Measurements from ENCODE around the gene ELK1. TPM values are rescaled to one million over a fixed set of nuclear protein-coding genes. Genes with fewer than 3 reads are reported as not detected.

Gene ELK1
- polyA plus RNA-seq, 1 donor from 2014 or later: 21.2 TPM

GRCh38 chrX:47593522-47593921 is 56.8 kb downstream of the ELK1 start:
- Histone ChIP-seq H3F3A (ENCODE audit: insufficient read depth, low read length, poor library complexity, severe bottlenecking) (no peaks in the 10 kb centered on the region), H3K4me3 (ENCODE audit: low read length) (no peak overlapping the region), H3K27me3 (ENCODE audit: insufficient read depth, low read depth, low read length) (no peaks in the 10 kb centered on the region), H3K4me2 (ENCODE audit: low read length) (no peak overlapping the region), H3K79me2 (replicated peaks; ENCODE audit: insufficient read depth, low read length) (no peaks in the 10 kb centered on the region), H4K20me1 (ENCODE audit: insufficient read depth) (no peaks in the 10 kb centered on the region), H3K36me3 (ENCODE audit: insufficient read depth, low read length) (no peaks in the 10 kb centered on the region), H3K9me3 (ENCODE audit: low read length) (no peaks in the 10 kb centered on the region), H2AFZ (ENCODE audit: low read depth, low read length) (no peak overlapping the region), H3K9ac (ENCODE audit: low read length) (no peak overlapping the region), H3K9me2 (ENCODE audit: insufficient read depth, low read length) (no peaks in the 10 kb centered on the region), H3K27ac (ENCODE audit: low read length) (no peak overlapping the region)
- TF ChIP-seq CTCF (IDR thresholded peaks at IDR 0.05; ENCODE audit: poor library complexity, severe bottlenecking): no peak
- TF ChIP-seq TAF1 (IDR thresholded peaks at IDR 0.05; ENCODE audit: low read depth): no peak
- no peak for TF ChIP-seq RAD21 (conservative IDR thresholded peaks at IDR 0.05)
- TF ChIP-seq EZH2 (IDR thresholded peaks at IDR 0.05; ENCODE audit: borderline replicate concordance, insufficient read depth, low read length, poor library complexity, severe bottlenecking): no peak
- no peak for TF ChIP-seq POLR2AphosphoS5 (IDR thresholded peaks at IDR 0.05)
- TF ChIP-seq MXI1 (conservative IDR thresholded peaks at IDR 0.05; ENCODE audit: poor library complexity, severe bottlenecking): no peak
- TF ChIP-seq SMC3 (conservative IDR thresholded peaks at IDR 0.05; ENCODE audit: poor library complexity): no peak
- no peak for TF ChIP-seq REST (IDR thresholded peaks at IDR 0.05; ENCODE audit: borderline replicate concordance)
- TF ChIP-seq EP300 (conservative IDR thresholded peaks at IDR 0.05; ENCODE audit: poor library complexity, severe bottlenecking): no peak

- no peaks in the 10 kb centered on the region for H3K36me3 ChIP-seq (ENCODE audit: insufficient read depth, low read length)
These were observed 59.4 kb downstream of the ELK1 start for GRCh38 chrX:47590984-47591383.

More at GRCh38 chrX:47590984-47591383, 59.4 kb downstream of the ELK1 start:
- Histone ChIP-seq H3K27me3 (ENCODE audit: insufficient read depth, low read depth, low read length) (no peaks in the 10 kb centered on the region), H3F3A (ENCODE audit: insufficient read depth, low read length, poor library complexity, severe bottlenecking) (no peaks in the 10 kb centered on the region), H3K79me2 (replicated peaks; ENCODE audit: insufficient read depth, low read length) (no peaks in the 10 kb centered on the region), H3K9ac (ENCODE audit: low read length) (no peak overlapping the region), H3K4me2 (ENCODE audit: low read length) (no peak overlapping the region), H3K4me3 (ENCODE audit: low read length) (no peak overlapping the region), H3K27ac (ENCODE audit: low read length) (no peak overlapping the region), H4K20me1 (ENCODE audit: insufficient read depth) (no peaks in the 10 kb centered on the region), H3K9me2 (ENCODE audit: insufficient read depth, low read length) (no peaks in the 10 kb centered on the region), H2AFZ (ENCODE audit: low read depth, low read length) (no peak overlapping the region), H3K9me3 (ENCODE audit: low read length) (no peaks in the 10 kb centered on the region)
- TF ChIP-seq POLR2AphosphoS5 (IDR thresholded peaks at IDR 0.05) (no peak), TAF1 (IDR thresholded peaks at IDR 0.05; ENCODE audit: low read depth) (no peak), SMC3 (conservative IDR thresholded peaks at IDR 0.05; ENCODE audit: poor library complexity) (no peak), REST (IDR thresholded peaks at IDR 0.05; ENCODE audit: borderline replicate concordance) (no peak), EZH2 (IDR thresholded peaks at IDR 0.05; ENCODE audit: borderline replicate concordance, insufficient read depth, low read length, poor library complexity, severe bottlenecking) (no peak), CTCF (IDR thresholded peaks at IDR 0.05; ENCODE audit: poor library complexity, severe bottlenecking) (no peak)

All from neural cell (in vitro differentiated cells).